ENCODE measurements around the gene HLA-DQB1.

GRCh38 chr6:32700391-32701040, 34.1 kb upstream of the HLA-DQB1 start:
- TF ChIP-seq POLR2AphosphoS5 (IDR thresholded peaks at IDR 0.05) (no peak), CTCF (IDR thresholded peaks at IDR 0.05) (peak; percentile 42 to 72 (median 69)), EP300 (IDR thresholded peaks at IDR 0.05) (no peak), POLR2A (IDR thresholded peaks at IDR 0.05; ENCODE audit: low read depth) (no peak)

All from esophagus muscularis mucosa (tissue), 4 donors.